Measurements from ENCODE around the gene KLHL3. TPM values are rescaled to one million over a fixed set of nuclear protein-coding genes. Genes with fewer than 3 reads are reported as not detected.

KLHL3 gene
- total RNA-seq, 1 experiment from 2014 or later, result 2.9 TPM

DNA sequence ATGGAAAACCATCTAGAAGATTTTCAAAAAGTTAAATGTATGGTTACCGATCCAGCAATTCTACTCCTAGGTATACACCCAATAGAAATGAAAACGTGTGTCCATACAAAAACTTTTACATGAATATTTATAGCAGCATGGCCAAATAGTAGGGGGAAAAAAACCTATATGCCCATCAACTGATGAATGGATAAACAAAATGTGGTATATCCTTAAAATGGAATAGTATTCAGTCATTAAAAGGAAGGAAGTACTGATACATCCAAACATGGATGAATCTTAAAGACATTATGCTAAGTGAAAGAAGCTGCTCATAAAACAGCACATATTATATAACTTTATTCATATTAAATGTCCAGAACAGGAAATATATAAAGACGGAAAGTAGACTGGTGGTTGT lies 143.6 kb downstream of the KLHL3 start:
- intact Hi-C loops (cut with micrococcal nuclease), result no loop called here
- POLR2A ChIA-PET (ENCODE audit: unreplicated experiment), result no interaction called here

DNA sequence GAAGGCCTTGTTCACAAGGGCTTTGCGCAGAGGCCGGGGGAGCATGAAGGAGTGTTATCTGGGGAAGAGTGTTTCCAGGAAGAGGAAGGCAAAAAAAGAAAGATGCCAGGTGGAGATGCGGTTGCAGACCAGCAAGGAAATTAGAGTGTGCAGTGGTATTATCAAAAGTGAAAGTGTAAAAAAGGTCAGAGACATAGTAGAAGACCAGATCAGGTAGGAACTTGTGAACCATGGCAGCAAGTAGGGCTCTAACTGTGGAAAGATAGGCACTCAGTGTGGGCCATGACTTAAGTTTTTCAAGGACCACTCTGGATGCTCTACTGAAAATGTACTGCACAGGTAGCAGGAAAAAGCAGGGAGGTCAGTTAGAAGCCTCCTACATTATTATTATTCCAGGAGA lies 146.7 kb downstream of the KLHL3 start:
- TF ChIP-seq, protein P1, sequence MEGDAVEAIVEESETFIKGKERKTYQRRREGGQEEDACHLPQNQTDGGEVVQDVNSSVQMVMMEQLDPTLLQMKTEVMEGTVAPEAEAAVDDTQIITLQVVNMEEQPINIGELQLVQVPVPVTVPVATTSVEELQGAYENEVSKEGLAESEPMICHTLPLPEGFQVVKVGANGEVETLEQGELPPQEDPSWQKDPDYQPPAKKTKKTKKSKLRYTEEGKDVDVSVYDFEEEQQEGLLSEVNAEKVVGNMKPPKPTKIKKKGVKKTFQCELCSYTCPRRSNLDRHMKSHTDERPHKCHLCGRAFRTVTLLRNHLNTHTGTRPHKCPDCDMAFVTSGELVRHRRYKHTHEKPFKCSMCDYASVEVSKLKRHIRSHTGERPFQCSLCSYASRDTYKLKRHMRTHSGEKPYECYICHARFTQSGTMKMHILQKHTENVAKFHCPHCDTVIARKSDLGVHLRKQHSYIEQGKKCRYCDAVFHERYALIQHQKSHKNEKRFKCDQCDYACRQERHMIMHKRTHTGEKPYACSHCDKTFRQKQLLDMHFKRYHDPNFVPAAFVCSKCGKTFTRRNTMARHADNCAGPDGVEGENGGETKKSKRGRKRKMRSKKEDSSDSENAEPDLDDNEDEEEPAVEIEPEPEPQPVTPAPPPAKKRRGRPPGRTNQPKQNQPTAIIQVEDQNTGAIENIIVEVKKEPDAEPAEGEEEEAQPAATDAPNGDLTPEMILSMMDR (conservative IDR thresholded peaks at IDR 0.05; ENCODE audit: low read depth, low read length), result no peak
- TF ChIP-seq EZH2phosphoT487 (IDR thresholded peaks at IDR 0.05; ENCODE audit: borderline replicate concordance, low read length) (no peak), EZH2 (IDR thresholded peaks at IDR 0.05; ENCODE audit: low read length, unreplicated experiment) (no peak)
- 0 out of 2 replicates have a peak, but pooled peaks cover 4% of the 10 kb centered on the region for H3K9me3 ChIP-seq (ENCODE audit: low read length)
- no peaks in the 10 kb centered on the region for H3F3A ChIP-seq (ENCODE audit: low read length, unreplicated experiment)
- no peaks in the 10 kb centered on the region for H3K4me1 ChIP-seq (ENCODE audit: insufficient read depth, low read length)
- ChIA-PET CTCF (no interaction called here), POLR2A (ENCODE audit: unreplicated experiment) (no interaction called here)
- H3K4me3 ChIP-seq (ENCODE audit: low read length), result no peak overlapping the region
- H3K4me2 ChIP-seq (ENCODE audit: low read length), result no peak overlapping the region
- BruUV-seq (replicated peaks), result no TSS peak
- no peaks in the 10 kb centered on the region for H4K20me1 ChIP-seq (ENCODE audit: low read length)
- H3K27me3 ChIP-seq (ENCODE audit: low read length), result no peaks in the 10 kb centered on the region; the same call in 1 of the 2 replicates
- H3K79me2 ChIP-seq (ENCODE audit: low read length), result no peaks in the 10 kb centered on the region
- H3K9ac ChIP-seq (ENCODE audit: low read length), result no peak overlapping the region
- intact Hi-C loops (cut with micrococcal nuclease), result no loop called here
- ATAC-seq (no peak), DNase-seq (no peak)
- no peaks in the 10 kb centered on the region for H3K36me3 ChIP-seq (ENCODE audit: low read depth, low read length)
- no peak overlapping the region for H2AFZ ChIP-seq (ENCODE audit: low read length)
- no peak overlapping the region for H3K27ac ChIP-seq (ENCODE audit: low read length)
- H3K9me2 ChIP-seq (replicated peaks; ENCODE audit: low read length), result no peaks in the 10 kb centered on the region

More for the DNA sequence above, 143.6 kb downstream of the KLHL3 start:
- no peak for DNase-seq
- ATAC-seq, result no peak
- Histone ChIP-seq H3K4me1 (ENCODE audit: insufficient read depth, low read length) (no peaks in the 10 kb centered on the region), H3F3A (ENCODE audit: low read length, unreplicated experiment) (no peaks in the 10 kb centered on the region), H4K20me1 (ENCODE audit: low read length) (no peaks in the 10 kb centered on the region), H3K27me3 (ENCODE audit: low read length) (peaks cover 5% of the 10 kb centered on the region), H3K79me2 (ENCODE audit: low read length) (no peaks in the 10 kb centered on the region), H3K27ac (ENCODE audit: low read length) (no peak overlapping the region), H3K9ac (ENCODE audit: low read length) (no peak overlapping the region), H3K4me3 (ENCODE audit: low read length) (no peak overlapping the region), H3K36me3 (ENCODE audit: low read depth, low read length) (no peaks in the 10 kb centered on the region), H2AFZ (ENCODE audit: low read length) (no peak overlapping the region), H3K9me3 (ENCODE audit: low read length) (no peaks in the 10 kb centered on the region), H3K4me2 (ENCODE audit: low read length) (no peak overlapping the region), H3K9me2 (replicated peaks; ENCODE audit: low read length) (no peaks in the 10 kb centered on the region)
- no peak for TF ChIP-seq EZH2phosphoT487 (IDR thresholded peaks at IDR 0.05; ENCODE audit: borderline replicate concordance, low read length)
- no peak for TF ChIP-seq EZH2 (IDR thresholded peaks at IDR 0.05; ENCODE audit: low read length, unreplicated experiment)
- TF ChIP-seq, protein P1 (conservative IDR thresholded peaks at IDR 0.05; ENCODE audit: low read depth, low read length), result no peak
- no TSS peak for BruUV-seq (replicated peaks)
- CTCF ChIA-PET, result no interaction called here

DNA sequence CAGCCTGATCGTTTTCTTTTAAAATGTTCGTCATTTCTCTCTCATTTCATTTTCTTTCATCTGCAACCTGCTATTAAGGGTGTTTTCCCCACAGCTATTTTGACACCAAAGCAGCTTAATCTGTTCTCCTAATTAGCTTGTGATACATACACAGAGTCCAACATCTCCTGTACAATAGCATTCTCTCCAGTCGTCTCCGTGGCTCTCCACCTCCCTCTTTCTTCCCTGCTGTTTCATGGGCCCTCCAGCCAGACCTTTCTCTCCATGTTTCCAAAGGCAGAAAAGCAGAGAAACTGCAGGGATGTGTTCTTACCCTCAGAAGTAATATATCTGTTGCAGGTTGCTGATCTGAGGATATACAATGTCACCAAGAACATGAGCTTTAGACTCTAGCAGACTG lies 148.0 kb downstream of the KLHL3 start:
- Histone ChIP-seq H3K4me2 (ENCODE audit: low read length) (no peak overlapping the region), H3K9me2 (replicated peaks; ENCODE audit: low read length) (no peaks in the 10 kb centered on the region), H3K4me3 (ENCODE audit: low read length) (no peak overlapping the region), H3K27ac (ENCODE audit: low read length) (no peak overlapping the region), H3K79me2 (ENCODE audit: low read length) (no peaks in the 10 kb centered on the region), H3K4me1 (ENCODE audit: insufficient read depth, low read length) (no peaks in the 10 kb centered on the region), H3K9me3 (ENCODE audit: low read length) (0 out of 2 replicates have a peak, but pooled peaks cover 4% of the 10 kb centered on the region), H3K27me3 (ENCODE audit: low read length) (no peaks in the 10 kb centered on the region; the same call in 1 of the 2 replicates), H4K20me1 (ENCODE audit: low read length) (no peaks in the 10 kb centered on the region), H3K9ac (ENCODE audit: low read length) (no peak overlapping the region), H3K36me3 (ENCODE audit: low read depth, low read length) (no peaks in the 10 kb centered on the region), H2AFZ (ENCODE audit: low read length) (no peak overlapping the region), H3F3A (ENCODE audit: low read length, unreplicated experiment) (no peaks in the 10 kb centered on the region)
- intact Hi-C loops (cut with micrococcal nuclease), result no loop called here
- POLR2A ChIA-PET (ENCODE audit: unreplicated experiment), result no interaction called here
- BruUV-seq (replicated peaks), result no TSS peak
- TF ChIP-seq, protein P1 (conservative IDR thresholded peaks at IDR 0.05; ENCODE audit: low read depth, low read length), result no peak
- TF ChIP-seq EZH2 (IDR thresholded peaks at IDR 0.05; ENCODE audit: low read length, unreplicated experiment), result no peak
- TF ChIP-seq EZH2phosphoT487 (IDR thresholded peaks at IDR 0.05; ENCODE audit: borderline replicate concordance, low read length), result no peak
- ATAC-seq (no peak), DNase-seq (no peak)
- CTCF ChIA-PET, result no interaction called here

Data from PC-3 (cell line).